Chondrocyte (in vitro differentiated cells): Measurements from ENCODE around the gene FRRS1. TPM values are rescaled to one million over a fixed set of nuclear protein-coding genes. Genes with fewer than 3 reads are reported as not detected.
"Not testable (repeated sequence)": the region's sequence is repeated elsewhere in the genome, so short reads cannot be mapped to it uniquely, and the experiment has no call there.

Experiments used
- DNase-seq: peaks from one replicate; pipeline ENCODE4 v3.0.0; 2021; ENCODE audit warnings: mixed read lengths, low spot score
- H3K27ac Mint-ChIP-seq: one replicate; pipeline ENCODE4 v1.8.0; 2021; ENCODE audit warnings: mild to moderate bottlenecking, moderate library complexity, mixed read lengths; ENCODE audit not compliant: unreplicated experiment
- H3K27me3 Mint-ChIP-seq: 2 replicates; pipeline ENCODE4 v1.8.0; 2021; ENCODE audit warnings: low read depth, mixed read lengths
- H3K36me3 Mint-ChIP-seq: 2 replicates; pipeline ENCODE4 v1.8.0; 2021; ENCODE audit warnings: low read depth, mixed read lengths
- H3K4me1 Mint-ChIP-seq: 2 replicates; pipeline ENCODE4 v1.8.0; 2021; ENCODE audit warnings: low read depth, mild to moderate bottlenecking, mixed read lengths
- H3K4me3 Mint-ChIP-seq: one replicate; pipeline ENCODE4 v1.8.0; 2021; ENCODE audit warnings: mild to moderate bottlenecking, moderate library complexity, mixed read lengths; ENCODE audit not compliant: unreplicated experiment
- H3K9me3 Mint-ChIP-seq: 2 replicates; pipeline ENCODE4 v1.8.0; 2021; ENCODE audit warnings: low read depth, mixed read lengths
- total RNA-seq: library from RNA; stranded (reverse); gene quantifications from 3 replicates; pipeline ENCODE4 v1.2.1, GENCODE V29; 2021
- TF ChIP-seq, protein P1 (sequence below): fragments of 200-600 bp; sonication (generic); IDR thresholded peaks from 2 replicates; pipeline ENCODE4 v1.5.0; 2021; ENCODE audit warnings: antibody characterized with exemption, mild to moderate bottlenecking, moderate library complexity

FRRS1 gene
- total RNA-seq, 1 donor from 2014 or later = 2.2 TPM

DNA sequence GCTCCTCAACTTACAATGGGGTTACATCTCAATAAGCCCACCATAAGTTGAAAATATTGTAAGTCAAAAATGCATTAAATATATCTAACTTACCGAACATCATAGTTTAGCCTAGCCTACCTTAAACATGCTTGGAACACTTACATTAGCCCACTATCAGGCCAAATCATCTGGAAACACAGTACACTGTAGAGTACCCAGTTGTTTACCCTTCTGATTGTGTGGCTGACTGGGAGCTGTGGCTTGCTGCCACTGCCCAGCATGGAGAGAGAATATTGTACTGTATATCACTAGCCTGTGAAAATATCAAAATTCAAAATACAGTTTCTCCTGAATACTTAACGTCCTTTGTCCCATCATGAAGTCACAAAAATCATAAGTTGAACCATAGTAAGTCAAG, 40.4 kb upstream of the FRRS1 start:
- H3K27ac Mint-ChIP-seq = no peak overlapping the region
- no peaks in the 10 kb centered on the region for H3K36me3 Mint-ChIP-seq
- TF ChIP-seq, protein P1, sequence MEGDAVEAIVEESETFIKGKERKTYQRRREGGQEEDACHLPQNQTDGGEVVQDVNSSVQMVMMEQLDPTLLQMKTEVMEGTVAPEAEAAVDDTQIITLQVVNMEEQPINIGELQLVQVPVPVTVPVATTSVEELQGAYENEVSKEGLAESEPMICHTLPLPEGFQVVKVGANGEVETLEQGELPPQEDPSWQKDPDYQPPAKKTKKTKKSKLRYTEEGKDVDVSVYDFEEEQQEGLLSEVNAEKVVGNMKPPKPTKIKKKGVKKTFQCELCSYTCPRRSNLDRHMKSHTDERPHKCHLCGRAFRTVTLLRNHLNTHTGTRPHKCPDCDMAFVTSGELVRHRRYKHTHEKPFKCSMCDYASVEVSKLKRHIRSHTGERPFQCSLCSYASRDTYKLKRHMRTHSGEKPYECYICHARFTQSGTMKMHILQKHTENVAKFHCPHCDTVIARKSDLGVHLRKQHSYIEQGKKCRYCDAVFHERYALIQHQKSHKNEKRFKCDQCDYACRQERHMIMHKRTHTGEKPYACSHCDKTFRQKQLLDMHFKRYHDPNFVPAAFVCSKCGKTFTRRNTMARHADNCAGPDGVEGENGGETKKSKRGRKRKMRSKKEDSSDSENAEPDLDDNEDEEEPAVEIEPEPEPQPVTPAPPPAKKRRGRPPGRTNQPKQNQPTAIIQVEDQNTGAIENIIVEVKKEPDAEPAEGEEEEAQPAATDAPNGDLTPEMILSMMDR = no peak
- peaks cover 10% of the 10 kb centered on the region for H3K4me1 Mint-ChIP-seq
- H3K27me3 Mint-ChIP-seq = no peaks in the 10 kb centered on the region
- H3K9me3 Mint-ChIP-seq = no peaks in the 10 kb centered on the region
- DNase-seq = no peak
- no peak overlapping the region for H3K4me3 Mint-ChIP-seq

DNA sequence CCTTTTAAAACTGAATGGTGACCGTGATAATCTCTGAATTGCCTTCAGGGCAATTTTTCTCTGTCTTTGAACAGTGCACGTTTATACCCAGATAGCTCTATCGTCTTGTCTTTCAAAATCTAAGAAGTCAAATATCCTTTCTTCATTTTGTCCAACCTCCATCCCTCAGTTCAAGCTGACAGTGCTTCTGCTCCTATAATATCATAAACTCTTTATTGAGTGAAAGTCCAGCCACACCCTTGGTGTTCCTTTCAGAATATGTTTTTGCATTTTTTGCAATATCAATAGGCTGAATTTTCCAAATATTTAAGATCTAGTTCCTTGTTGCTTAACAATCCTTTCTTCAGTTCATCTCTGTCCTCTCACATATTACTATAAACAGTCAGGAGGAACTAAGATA, 35.1 kb upstream of the FRRS1 start:
- TF ChIP-seq, protein P1 = no peak
- H3K9me3 Mint-ChIP-seq = no peaks in the 10 kb centered on the region

DNA sequence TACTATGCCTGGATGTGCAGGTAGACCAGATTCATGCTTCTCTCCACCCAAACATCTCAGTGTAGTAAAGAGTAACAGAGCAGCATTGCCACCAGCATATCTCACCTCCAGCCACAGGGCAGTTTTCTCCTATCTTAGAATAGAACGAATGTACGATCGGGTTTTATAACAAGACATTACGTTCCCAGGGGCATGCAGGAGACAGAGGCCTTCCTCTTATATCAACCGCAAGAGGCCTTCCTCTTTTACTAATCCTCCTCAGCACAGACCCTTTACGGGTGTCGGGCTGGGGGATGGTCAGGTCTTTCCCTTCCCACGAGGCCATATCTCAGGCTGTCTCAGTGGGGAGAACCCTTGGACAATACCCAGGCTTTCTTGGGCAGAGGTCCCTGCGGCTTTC, 27.4 kb upstream of the FRRS1 start:
- not testable (repeated sequence) for H3K9me3 Mint-ChIP-seq, DNase-seq
- peaks cover 27% of the 10 kb centered on the region for H3K27me3 Mint-ChIP-seq

More for the DNA sequence above, 35.1 kb upstream of the FRRS1 start:
- Mint-ChIP-seq H3K4me3 (no peak overlapping the region), H3K4me1 (no peaks in the 10 kb centered on the region), H3K27ac (no peak overlapping the region), H3K36me3 (peaks cover 4% of the 10 kb centered on the region), H3K27me3 (peaks cover 20% of the 10 kb centered on the region)
- no peak for DNase-seq

DNA sequence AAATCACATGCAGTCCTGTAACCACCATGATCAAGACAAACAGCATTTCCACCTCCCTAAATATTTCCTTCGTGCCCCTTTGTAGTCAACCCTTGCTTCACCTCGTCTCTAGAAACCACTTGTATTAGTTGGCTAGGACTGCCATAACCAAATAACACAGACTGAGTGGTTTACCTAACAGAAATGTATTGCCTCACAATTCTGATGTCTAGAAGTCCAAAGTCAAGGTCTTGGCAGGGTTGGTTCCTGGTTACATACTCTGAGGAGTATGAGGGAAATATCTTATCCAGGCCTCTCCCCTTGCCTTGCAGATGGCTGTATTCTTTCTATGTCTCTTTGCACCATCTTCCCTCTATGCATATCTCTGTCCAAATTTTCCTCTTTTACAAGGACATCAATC, 23.3 kb upstream of the FRRS1 start:
- no peak overlapping the region for H3K4me3 Mint-ChIP-seq
- H3K9me3 Mint-ChIP-seq = no peaks in the 10 kb centered on the region
- H3K4me1 Mint-ChIP-seq = no peaks in the 10 kb centered on the region
- H3K27me3 Mint-ChIP-seq = peaks cover 12% of the 10 kb centered on the region
- H3K27ac Mint-ChIP-seq = no peak overlapping the region
- TF ChIP-seq, protein P1 = no peak
- no peak for DNase-seq
- no peaks in the 10 kb centered on the region for H3K36me3 Mint-ChIP-seq

More for the DNA sequence above, 27.4 kb upstream of the FRRS1 start:
- not testable (repeated sequence) for H3K27ac Mint-ChIP-seq, H3K4me3 Mint-ChIP-seq, H3K4me1 Mint-ChIP-seq, H3K36me3 Mint-ChIP-seq

DNA sequence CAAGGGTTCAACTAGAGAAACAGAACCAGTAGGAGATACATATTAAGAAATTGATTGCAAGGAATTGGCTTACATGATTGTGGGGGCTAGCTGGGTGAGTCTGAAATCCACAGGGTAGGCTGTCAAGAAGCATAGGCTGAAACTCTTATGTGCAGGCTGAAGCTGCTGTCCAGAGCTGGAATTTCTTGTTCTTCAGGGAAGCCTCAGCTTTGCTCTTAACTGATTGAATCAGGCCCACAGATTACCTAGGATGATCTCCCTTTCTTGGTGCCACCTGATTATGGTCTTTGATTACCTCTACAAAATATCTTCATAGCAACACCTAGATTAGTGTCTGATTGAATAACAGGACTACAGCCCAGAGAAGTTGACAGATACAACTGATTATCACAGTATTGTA, 22.5 kb upstream of the FRRS1 start:
- Mint-ChIP-seq H3K4me3 (no peak overlapping the region), H3K4me1 (no peaks in the 10 kb centered on the region), H3K27ac (no peak overlapping the region), H3K27me3 (peaks cover 12% of the 10 kb centered on the region), H3K9me3 (no peaks in the 10 kb centered on the region), H3K36me3 (no peaks in the 10 kb centered on the region)
- TF ChIP-seq, protein P1 = no peak
- no peak for DNase-seq

DNA sequence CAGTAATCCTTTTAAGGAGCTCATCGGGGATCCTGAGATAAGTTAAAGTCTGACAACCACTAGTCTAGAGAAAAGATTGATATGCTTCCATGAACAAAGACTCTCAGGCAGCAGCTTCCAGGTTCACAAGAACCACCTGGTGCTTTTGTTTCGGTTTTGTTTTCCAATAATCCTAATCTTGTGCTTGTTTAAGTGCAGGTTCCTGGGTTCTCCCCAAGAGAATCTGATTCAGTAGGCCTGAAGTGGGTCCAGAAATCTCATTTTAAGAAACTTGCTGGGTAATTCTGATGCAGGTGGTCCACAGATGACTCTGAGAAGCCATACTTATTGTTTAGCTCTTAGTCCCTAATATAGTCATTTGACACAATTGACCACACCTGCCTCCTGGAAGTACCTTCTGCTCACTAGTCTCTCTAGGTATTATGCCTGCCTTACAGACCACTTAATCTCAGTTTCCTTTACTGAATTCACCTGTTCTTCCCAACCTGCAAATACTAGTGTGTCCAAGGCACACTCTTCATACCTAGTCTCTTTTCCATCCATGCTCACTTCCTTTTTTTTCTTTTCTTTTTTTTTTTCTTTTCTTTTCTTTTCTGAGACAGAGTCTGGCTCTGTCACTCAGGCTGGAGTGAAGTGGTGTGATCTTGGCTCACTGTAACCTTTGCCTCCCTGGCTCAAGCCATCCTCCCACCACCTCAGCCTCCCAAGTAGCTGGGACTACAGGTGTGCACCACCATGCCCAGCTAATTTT, 20.5 kb upstream of the FRRS1 start:
- TF ChIP-seq, protein P1 = no peak
- peaks cover 14% of the 10 kb centered on the region for H3K27me3 Mint-ChIP-seq
- no peaks in the 10 kb centered on the region for H3K36me3 Mint-ChIP-seq
- no peak overlapping the region for H3K4me3 Mint-ChIP-seq
- DNase-seq = no peak
- no peak overlapping the region for H3K27ac Mint-ChIP-seq
- no peaks in the 10 kb centered on the region for H3K4me1 Mint-ChIP-seq
- H3K9me3 Mint-ChIP-seq = no peaks in the 10 kb centered on the region
